Renal pelvis (tissue), 4 donors: Measurements from ENCODE around the gene CHRNA1. TPM values are rescaled to one million over a fixed set of nuclear protein-coding genes. Genes with fewer than 3 reads are reported as not detected.

ENCODE experiments used
- DNase-seq: peaks from one replicate; pipeline ENCODE4 v3.0.0-alpha.2; 2013
- polyA plus RNA-seq, 3 donors: library from polyadenylated mRNA; unstranded; fragments of 120-200 nt; gene quantifications; one replicate each; pipeline ENCODE4 v1.2.1, GENCODE V29; 2013; ENCODE audit not compliant: insufficient read length in 3 of 3

CHRNA1 gene
- polyA plus RNA-seq, 3 donors, result 0.93 to 4.3 (median 3.3) TPM

- no peak for DNase-seq
Measured at GRCh38 chr2:174762464-174762863, 1.8 kb downstream of the CHRNA1 start.

GRCh38 chr2:174761837-174762236 is 2.4 kb downstream of the CHRNA1 start:
- DNase-seq, result no peak

GRCh38 chr2:174760845-174761473 is 3.3 kb downstream of the CHRNA1 start:
- DNase-seq, result peak; percentile 52

GRCh38 chr2:174759381-174760065 is 4.7 kb downstream of the CHRNA1 start:
- no peak for DNase-seq

- DNase-seq, result no peak
Measured at GRCh38 chr2:174756743-174757142, 7.5 kb downstream of the CHRNA1 start.

- no peak for DNase-seq
Measured at GRCh38 chr2:174753038-174753633, 11.1 kb downstream of the CHRNA1 start.

- DNase-seq, result no peak
Measured at GRCh38 chr2:174752403-174753037, 11.8 kb downstream of the CHRNA1 start.

GRCh38 chr2:174750923-174751441 is 13.3 kb downstream of the CHRNA1 start:
- no peak for DNase-seq

GRCh38 chr2:174749793-174750192 is 14.5 kb downstream of the CHRNA1 start:
- DNase-seq, result no peak

GRCh38 chr2:174748948-174749347 is 15.3 kb downstream of the CHRNA1 start:
- DNase-seq, result no peak

- DNase-seq, result no peak
Measured at GRCh38 chr2:174745142-174745541, 19.1 kb downstream of the CHRNA1 start.

GRCh38 chr2:174744111-174744510 is 20.2 kb downstream of the CHRNA1 start:
- no peak for DNase-seq

- DNase-seq, result no peak
Measured at GRCh38 chr2:174740721-174741120, 23.6 kb downstream of the CHRNA1 start.

GRCh38 chr2:174738841-174739240 is 25.4 kb downstream of the CHRNA1 start:
- DNase-seq, result no peak

GRCh38 chr2:174731546-174731945 is 32.7 kb downstream of the CHRNA1 start:
- DNase-seq, result no peak

GRCh38 chr2:174730698-174731018 is 33.6 kb downstream of the CHRNA1 start:
- no peak for DNase-seq

GRCh38 chr2:174729797-174730697 is 34.2 kb downstream of the CHRNA1 start:
- no peak for DNase-seq

- DNase-seq, result no peak
Measured at GRCh38 chr2:174728096-174728495, 36.2 kb downstream of the CHRNA1 start.

GRCh38 chr2:174726212-174726611 is 38.1 kb downstream of the CHRNA1 start:
- no peak for DNase-seq

- DNase-seq, result no peak
Measured at GRCh38 chr2:174722942-174723592, 41.2 kb downstream of the CHRNA1 start.

GRCh38 chr2:174719016-174719415 is 45.3 kb downstream of the CHRNA1 start:
- no peak for DNase-seq
